K562 (cell line): ENCODE results near the gene ARHGAP25.

Experiments used
- ESRRA ChIP-seq: fragments of 450-650 bp; IDR thresholded peaks from 2 replicates; pipeline ENCODE4 v1.6.1; 2014; ENCODE audit warnings: low read depth, mild to moderate bottlenecking, moderate library complexity, borderline replicate concordance
- SMC3 ChIP-seq: conservative IDR thresholded peaks from 2 replicates; pipeline ENCODE4 v1.6.1; 2011; ENCODE audit warnings: low read depth, low read length, improper control_type of control experiment; ENCODE audit not compliant: insufficient read depth
- ZNF23 ChIP-seq: fragments of 250-450 bp; sonication (Bioruptor Pico); IDR thresholded peaks from 2 replicates; pipeline ENCODE4 v1.4.0; 2020; ENCODE audit warnings: mild to moderate bottlenecking

GRCh38 chr2:68792751-68793150, 58.1 kb downstream of the ARHGAP25 start:
- TF ChIP-seq ESRRA (no peak), SMC3 (no peak), ZNF23 (CRISPR knock-in tag) (no peak)
